Brain microvascular endothelial cell (primary cell): Measurements from ENCODE around the gene GID8.
A peak's percentile ranks its signal among the peaks of the same experiment; 100 is the strongest.

Experiments
- DNase-seq: peaks from one replicate; pipeline ENCODE4 v3.0.0-alpha.2; 2020
- H3K27ac ChIP-seq: fragments of 250-450 bp; sonication (Bioruptor Pico); 2 replicates; pipeline ENCODE4 v1.5.1; 2020; ENCODE audit warnings: mild to moderate bottlenecking, moderate library complexity
- H3K27me3 ChIP-seq: fragments of 250-450 bp; sonication (Bioruptor Pico); replicated peaks from 2 replicates; pipeline ENCODE4 v1.5.1; 2020; ENCODE audit warnings: mild to moderate bottlenecking
- H3K36me3 ChIP-seq: fragments of 250-450 bp; sonication (Bioruptor Pico); replicated peaks from 2 replicates; pipeline ENCODE4 v1.5.1; 2020; ENCODE audit warnings: mild to moderate bottlenecking
- H3K4me3 ChIP-seq: 2 replicates; pipeline ENCODE4 v1.5.1; 2011; ENCODE audit warnings: low read depth, mild to moderate bottlenecking, control low read depth, low read length, moderate library complexity
- in situ Hi-C: cut with HindIII; loops from 2 replicates; pipeline ENCODE4 v1.10.0; 2017; ENCODE audit warnings: low sequenced_read_pairs, low pct_ligation_motif_present
- TF ChIP-seq, protein P1 (sequence below): IDR thresholded peaks from 2 replicates; pipeline ENCODE4 v1.5.1; 2011; ENCODE audit warnings: low read depth, mild to moderate bottlenecking, moderate library complexity, low read length, control low read depth, inconsistent platforms; ENCODE audit errors: missing control alignments

GID8 gene

DNA sequence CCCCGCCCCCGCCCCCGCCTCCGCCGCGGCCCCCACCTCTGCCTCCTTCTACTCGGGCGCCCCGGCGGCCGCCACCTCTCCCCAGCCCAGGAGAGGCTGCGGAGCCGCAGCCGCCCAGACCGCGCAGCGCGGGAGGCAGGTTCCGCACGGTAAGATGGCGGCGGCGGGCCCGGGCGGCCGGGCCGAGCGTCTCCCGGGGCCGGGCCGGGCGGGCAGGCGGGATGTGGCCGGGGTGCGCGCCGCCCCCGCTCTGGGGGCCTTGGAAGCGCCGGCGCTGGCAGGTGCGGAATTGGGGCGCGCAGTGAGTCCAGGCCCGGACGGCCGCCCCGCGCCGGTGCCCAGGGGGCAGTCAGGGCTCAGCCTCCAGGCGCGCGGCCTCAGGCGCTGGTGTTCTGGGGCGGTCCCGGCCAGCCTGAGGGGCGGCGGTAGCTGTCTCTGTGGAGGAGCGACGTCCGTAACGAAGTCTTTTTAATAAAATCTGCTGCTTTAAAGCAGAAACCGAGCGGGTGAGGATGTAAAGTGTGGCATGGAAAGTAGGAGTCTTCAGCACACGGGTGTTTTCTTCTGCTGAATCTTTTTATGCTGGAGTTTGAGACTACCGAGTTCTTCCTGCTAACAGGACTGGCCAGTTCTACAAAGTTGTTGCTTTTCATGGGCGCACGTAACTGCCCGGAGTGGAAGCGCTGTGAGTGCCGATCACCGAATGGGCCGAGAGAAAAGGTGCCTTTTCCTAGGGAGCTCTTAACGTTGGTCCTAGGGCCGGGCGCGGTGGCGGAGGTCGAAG, at the start of gene GID8:
TSS of gene GID8 (plus strand) at position 43 of the 784 bp plus-strand sequence. CDS start 3,356 bp downstream, outside the sequence.
- Histone ChIP-seq H3K36me3 (peaks cover 3% of the 10 kb centered on the region), H3K4me3 (peak within 1 kb of the TSS; percentile 95), H3K27me3 (no peaks in the 10 kb centered on the region), H3K27ac (peak within 1 kb of the TSS; percentile 86)
- in situ Hi-C loops: no loop called here
- no peak for DNase-seq
- TF ChIP-seq, protein P1, sequence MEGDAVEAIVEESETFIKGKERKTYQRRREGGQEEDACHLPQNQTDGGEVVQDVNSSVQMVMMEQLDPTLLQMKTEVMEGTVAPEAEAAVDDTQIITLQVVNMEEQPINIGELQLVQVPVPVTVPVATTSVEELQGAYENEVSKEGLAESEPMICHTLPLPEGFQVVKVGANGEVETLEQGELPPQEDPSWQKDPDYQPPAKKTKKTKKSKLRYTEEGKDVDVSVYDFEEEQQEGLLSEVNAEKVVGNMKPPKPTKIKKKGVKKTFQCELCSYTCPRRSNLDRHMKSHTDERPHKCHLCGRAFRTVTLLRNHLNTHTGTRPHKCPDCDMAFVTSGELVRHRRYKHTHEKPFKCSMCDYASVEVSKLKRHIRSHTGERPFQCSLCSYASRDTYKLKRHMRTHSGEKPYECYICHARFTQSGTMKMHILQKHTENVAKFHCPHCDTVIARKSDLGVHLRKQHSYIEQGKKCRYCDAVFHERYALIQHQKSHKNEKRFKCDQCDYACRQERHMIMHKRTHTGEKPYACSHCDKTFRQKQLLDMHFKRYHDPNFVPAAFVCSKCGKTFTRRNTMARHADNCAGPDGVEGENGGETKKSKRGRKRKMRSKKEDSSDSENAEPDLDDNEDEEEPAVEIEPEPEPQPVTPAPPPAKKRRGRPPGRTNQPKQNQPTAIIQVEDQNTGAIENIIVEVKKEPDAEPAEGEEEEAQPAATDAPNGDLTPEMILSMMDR: no peak

DNA sequence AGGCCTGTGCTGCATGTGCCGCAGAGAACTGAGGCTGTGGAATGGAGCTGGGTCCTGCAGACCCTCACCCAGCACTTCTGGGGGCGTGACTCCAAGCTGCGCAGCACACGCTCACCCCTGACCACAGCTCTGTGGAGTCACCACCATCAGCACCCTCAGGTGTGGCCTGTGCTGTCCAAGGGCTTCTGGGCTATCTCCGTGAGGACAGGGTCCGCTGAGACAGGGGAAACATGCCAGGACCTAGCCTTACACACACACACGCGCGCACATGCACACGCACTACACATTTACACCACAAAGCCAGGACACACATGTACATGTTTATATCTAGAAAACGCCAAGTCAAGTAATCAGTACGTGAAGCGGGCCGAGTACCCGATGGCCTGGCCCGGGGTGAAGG, 49.5 kb upstream of the GID8 start:
- Histone ChIP-seq H3K36me3 (peaks cover 58% of the 10 kb centered on the region), H3K27ac (no peak overlapping the region), H3K4me3 (no peak overlapping the region), H3K27me3 (no peaks in the 10 kb centered on the region)
- TF ChIP-seq, protein P1: no peak
- in situ Hi-C loops: no loop called here
- DNase-seq: no peak

DNA sequence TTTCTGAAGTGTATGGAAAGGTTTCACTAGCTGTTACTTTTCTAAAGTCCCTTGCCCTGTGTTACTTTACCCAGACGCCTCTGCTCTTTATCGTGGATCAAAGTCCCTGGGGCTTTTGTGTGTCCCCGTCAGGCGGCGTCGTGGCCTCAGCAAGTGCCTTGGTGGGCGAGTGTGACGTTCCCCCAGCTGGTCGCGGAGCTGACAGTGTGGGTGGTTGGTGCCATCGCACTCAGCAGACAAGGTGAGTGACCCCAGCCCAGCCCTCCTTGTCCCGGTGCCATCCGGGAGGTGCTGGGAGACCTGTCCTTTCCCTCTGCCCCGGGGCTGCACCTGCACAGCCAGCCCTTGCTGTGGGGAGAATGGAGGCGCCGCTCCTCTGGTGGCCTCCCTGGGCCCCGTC, 49.0 kb upstream of the GID8 start:
- TF ChIP-seq, protein P1: no peak
- Histone ChIP-seq H3K27me3 (no peaks in the 10 kb centered on the region), H3K27ac (no peak overlapping the region), H3K4me3 (no peak overlapping the region), H3K36me3 (peaks cover 64% of the 10 kb centered on the region)
- DNase-seq: no peak
- in situ Hi-C loops: no loop called here

DNA sequence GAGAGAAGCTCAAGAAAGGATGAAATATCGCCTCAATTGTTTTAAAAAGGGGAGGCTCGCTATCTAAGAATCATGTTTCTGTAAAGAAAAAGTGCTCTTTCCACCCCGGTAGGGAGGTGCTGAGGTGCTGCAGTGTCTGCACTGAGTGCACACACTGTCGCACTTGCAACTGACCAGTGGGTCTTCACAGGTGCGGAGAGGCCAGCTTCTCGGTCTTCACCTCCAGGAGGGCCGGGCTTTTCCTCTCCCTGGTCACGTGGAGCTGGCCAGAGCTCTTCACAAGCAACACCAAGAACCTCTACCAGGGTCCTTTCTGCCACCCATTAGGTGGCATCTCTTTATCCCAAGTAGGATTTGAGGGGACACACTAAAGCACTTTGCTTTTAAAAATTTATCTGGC, 48.5 kb upstream of the GID8 start:
- H3K36me3 ChIP-seq: peaks cover 69% of the 10 kb centered on the region
- TF ChIP-seq, protein P1: no peak
- H3K27me3 ChIP-seq: no peaks in the 10 kb centered on the region
- DNase-seq: no peak
- no peak overlapping the region for H3K4me3 ChIP-seq
- H3K27ac ChIP-seq: no peak overlapping the region
- in situ Hi-C loops: no loop called here

DNA sequence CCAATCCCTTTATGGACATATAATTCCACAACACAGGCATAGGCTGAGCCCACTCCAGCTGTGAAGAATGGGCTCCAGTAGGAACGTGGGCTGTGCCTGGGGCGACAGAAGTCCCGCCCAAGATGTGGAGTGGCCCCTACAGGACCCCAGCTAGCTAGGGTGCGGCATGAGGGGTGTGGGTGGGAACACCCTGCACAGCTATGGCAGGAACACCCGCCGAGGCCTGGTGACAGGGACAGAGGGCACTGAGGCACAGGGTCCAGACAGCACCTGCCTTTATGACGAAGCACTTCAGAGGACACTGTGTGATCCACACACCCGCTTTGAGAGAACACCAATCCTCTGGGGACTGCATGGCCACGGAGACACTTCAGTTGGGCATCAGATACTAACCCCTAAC, 48.1 kb upstream of the GID8 start:
- TF ChIP-seq, protein P1: no peak
- no peak for DNase-seq
- H3K36me3 ChIP-seq: peaks cover 73% of the 10 kb centered on the region
- no peaks in the 10 kb centered on the region for H3K27me3 ChIP-seq
- H3K27ac ChIP-seq: no peak overlapping the region
- H3K4me3 ChIP-seq: no peak overlapping the region
- in situ Hi-C loops: no loop called here

DNA sequence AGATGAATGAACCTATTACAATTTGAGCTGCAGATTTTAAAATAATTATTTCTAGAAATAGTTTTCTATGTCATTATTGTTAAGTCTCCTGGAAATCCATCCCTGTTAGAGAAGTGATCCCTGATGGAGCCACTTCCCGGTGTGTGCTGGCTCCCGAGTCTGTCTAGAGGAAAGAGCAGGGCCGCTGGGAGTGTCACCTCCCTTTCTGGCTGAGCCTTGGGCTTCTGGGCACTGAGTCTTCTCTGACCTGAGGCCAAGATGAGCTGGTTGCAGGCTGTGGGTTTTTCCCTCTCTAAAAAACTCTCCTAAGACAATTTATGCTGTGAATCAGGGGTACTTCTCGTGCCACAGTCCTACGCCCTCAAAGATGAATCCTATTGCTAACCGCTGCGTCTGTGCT, 47.5 kb upstream of the GID8 start:
- H3K36me3 ChIP-seq: peaks cover 77% of the 10 kb centered on the region
- H3K4me3 ChIP-seq: no peak overlapping the region
- no peak overlapping the region for H3K27ac ChIP-seq
- H3K27me3 ChIP-seq: no peaks in the 10 kb centered on the region
- TF ChIP-seq, protein P1: no peak
- no peak for DNase-seq
- in situ Hi-C loops: no loop called here
